MG63 (cell line): ENCODE measurements around the gene MMP25. TPM values are rescaled to one million over a fixed set of nuclear protein-coding genes. Genes with fewer than 3 reads are reported as not detected.

Experiments used
- DNase-seq: peaks from one replicate; pipeline ENCODE4 v3.0.0-alpha.2; 2020
- H3K27me3 ChIP-seq: fragments of 250-450 bp; sonication (Bioruptor Pico); 2 replicates; pipeline ENCODE4 v1.5.1; 2020; ENCODE audit warnings: mild to moderate bottlenecking, moderate library complexity
- H3K36me3 ChIP-seq: fragments of 250-450 bp; sonication (Bioruptor Pico); 2 replicates; pipeline ENCODE4 v1.5.1; 2020; ENCODE audit warnings: mild to moderate bottlenecking, moderate library complexity
- H3K4me3 ChIP-seq: fragments of 250-450 bp; sonication (Bioruptor Pico); 2 replicates; pipeline ENCODE4 v1.5.1; 2020; ENCODE audit warnings: mild to moderate bottlenecking, moderate library complexity
- H3K9me3 ChIP-seq: fragments of 250-450 bp; sonication (Bioruptor Pico); 2 replicates; pipeline ENCODE4 v1.5.1; 2020; ENCODE audit warnings: mild to moderate bottlenecking, moderate library complexity
- total RNA-seq: library from RNA; depleted of rRNA; stranded (reverse); fragments of >200 nt; shearing (Covaris generic); gene quantifications from 2 replicates; pipeline ENCODE4 v1.2.3, GENCODE V29; 2014; ENCODE audit warnings: low replicate concordance

Gene MMP25
- total RNA-seq, 1 experiment from 2014 or later: not detected

DNA sequence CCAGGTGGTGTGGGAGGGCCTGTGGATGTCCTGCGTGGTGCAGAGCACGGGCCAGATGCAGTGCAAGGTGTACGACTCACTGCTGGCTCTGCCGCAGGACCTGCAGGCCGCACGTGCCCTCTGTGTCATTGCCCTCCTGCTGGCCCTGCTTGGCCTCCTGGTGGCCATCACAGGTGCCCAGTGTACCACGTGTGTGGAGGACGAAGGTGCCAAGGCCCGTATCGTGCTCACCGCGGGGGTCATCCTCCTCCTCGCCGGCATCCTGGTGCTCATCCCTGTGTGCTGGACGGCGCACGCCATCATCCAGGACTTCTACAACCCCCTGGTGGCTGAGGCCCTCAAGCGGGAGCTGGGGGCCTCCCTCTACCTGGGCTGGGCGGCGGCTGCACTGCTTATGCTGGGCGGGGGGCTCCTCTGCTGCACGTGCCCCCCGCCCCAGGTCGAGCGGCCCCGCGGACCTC, 32.8 kb upstream of the MMP25 start:
- DNase-seq: no peak
- no peaks in the 10 kb centered on the region for H3K27me3 ChIP-seq
- no peaks in the 10 kb centered on the region; the same call in 1 of the 2 replicates for H3K36me3 ChIP-seq
- H3K4me3 ChIP-seq: no peak overlapping the region
- no peaks in the 10 kb centered on the region for H3K9me3 ChIP-seq

DNA sequence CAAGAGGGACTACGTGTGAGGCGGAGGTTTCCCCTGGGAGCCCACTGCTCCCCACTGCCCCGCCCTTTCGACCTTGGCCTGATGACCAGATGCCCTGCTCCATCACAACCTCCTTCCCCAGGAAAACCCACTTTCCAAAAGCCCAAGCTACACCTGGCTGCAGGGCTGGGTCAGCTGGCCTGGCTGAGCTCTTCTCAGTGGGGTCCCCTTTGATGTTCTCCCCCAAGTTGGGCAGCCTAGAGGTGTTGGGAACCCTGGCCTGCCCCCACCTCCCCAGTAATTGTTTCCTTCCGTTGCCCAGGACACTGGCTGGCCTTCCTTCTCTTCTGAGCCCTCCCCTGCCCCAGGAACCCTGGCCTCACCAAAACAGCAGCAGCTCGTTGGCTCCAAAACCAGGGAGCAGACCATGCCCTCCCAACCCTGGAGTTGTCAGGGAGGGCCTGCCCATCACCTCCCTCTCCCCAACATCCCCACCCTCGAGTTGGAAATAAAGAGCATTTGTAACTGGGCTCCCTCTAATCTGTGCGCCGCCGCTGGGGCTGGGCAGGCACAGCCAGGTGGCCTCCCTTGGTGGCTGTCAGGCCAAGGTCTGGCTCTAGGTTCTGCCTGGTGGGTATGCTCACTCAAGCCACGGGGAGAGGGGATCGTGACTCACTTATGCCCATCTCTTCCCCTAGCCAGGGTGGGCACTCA, 32.2 kb upstream of the MMP25 start:
- H3K9me3 ChIP-seq: no peaks in the 10 kb centered on the region
- no peak overlapping the region for H3K4me3 ChIP-seq
- no peaks in the 10 kb centered on the region for H3K27me3 ChIP-seq
- H3K36me3 ChIP-seq: no peaks in the 10 kb centered on the region
- no peak for DNase-seq

DNA sequence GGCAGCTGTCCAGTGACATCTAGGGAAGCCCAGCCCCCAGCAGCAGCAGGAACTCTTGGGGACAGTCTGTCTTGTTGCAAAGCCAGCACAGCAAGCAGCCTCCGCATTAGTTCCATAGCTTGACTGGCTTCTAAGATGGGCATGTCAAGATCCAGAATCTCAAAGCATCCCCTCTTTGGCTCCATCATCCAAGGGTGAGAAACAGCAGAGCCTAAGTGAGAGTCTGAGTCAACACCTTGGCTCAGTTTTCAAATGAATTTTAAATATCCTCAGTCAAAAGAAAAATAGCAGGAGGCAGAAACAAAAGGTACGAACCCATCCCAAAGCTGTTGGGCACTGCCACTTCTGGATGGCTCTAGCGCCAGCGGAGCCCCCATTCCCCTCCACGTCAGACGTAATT, 31.4 kb upstream of the MMP25 start:
- H3K36me3 ChIP-seq: no peaks in the 10 kb centered on the region
- DNase-seq: no peak
- H3K27me3 ChIP-seq: no peaks in the 10 kb centered on the region

DNA sequence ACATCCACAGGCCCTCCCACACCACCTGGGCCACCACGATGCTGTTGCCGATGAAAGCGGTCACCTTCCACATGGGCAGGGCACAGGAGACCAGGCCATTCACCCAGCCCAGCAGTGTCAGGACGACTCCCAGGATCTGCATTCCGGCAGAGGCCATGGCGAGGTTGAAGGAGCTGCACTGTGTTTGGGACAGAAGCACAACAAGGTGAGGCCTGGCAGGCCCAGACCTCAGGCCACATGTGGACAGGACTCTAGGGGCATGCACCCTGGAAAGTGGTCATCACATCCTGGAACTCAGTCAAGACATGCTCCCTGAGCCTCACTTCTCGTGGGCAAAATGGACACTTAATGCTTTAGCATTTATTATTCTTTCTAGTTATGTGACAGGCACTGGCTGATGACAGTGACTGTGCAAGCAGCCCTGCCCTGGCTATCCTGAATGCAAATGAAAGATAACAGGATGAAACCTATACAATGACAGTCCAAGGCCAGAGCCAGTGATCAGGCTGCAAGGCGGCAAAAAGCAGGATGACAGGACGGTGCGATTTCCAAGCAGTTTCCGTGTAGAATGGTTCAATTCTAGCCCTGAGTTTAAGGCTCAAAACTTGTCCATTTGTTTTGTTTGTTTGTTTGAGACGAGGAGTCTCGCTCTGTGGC, 30.4 kb upstream of the MMP25 start:
- DNase-seq: no peak

More for the DNA sequence above, 31.4 kb upstream of the MMP25 start:
- Histone ChIP-seq H3K4me3 (no peak overlapping the region), H3K9me3 (no peaks in the 10 kb centered on the region)

DNA sequence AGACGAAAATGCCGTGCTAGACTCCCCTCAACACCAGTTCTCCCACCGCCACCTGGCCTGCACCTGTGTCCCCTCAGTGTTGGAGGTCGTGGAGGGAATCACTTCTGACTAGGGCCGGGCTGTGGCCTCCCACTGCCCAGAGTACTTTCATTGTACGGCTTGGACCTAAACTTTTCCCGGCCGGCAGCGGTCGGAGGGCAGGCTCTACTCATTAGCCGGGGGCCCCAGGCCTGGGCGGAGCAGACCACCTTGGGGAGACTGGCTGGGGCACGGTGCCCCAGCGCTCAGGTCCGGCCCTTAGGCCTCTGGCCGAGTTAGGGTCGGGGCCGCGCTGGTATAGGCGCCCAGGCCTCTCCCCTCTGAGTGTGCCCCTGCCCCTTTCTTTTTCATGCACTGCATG, 29.0 kb upstream of the MMP25 start:
- H3K36me3 ChIP-seq: peaks cover 16% of the 10 kb centered on the region

More for the DNA sequence above, 30.4 kb upstream of the MMP25 start:
- Histone ChIP-seq H3K9me3 (no peaks in the 10 kb centered on the region), H3K27me3 (no peaks in the 10 kb centered on the region), H3K4me3 (no peak overlapping the region), H3K36me3 (peaks cover 5% of the 10 kb centered on the region)

DNA sequence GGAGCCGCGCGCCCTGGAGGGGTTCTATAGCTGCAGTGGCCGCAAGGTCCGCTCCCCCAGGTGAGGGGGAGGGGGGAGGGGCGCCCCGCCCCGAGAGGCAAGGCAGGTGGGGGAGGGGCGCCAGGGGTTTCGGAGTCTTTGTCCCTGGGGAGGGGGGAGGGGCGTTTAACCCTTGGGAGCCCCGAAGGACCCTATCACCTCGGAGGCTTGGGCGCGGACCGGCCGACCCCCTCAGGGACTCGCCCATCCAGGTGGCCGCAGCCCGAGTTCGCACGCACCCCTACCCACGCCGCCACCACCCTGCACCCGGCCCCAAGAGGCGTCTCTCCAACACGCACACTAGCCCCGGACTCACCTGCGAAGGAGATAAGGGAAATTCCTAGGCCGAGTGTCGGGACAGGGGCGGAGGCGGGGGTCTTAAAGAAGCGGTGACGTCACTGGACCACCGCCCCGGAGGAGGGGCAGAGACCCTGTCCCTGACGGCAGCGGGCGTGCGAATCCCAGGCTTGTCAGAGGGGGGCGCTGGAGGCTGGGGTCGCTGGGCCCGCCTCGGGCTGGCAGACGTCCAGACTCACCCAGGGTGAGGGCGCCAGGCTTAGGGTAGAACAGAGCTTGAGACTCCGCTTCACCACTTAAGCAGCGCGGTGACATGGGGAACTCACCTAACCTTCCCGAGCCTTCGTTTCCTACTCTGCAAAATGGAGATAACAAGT, 28.4 kb upstream of the MMP25 start, which contains the start of gene CLDN6:
CLDN6 (minus strand) TSS at position 390 of the 713 bp plus-strand sequence. CDS start 2,162 bp downstream, outside the sequence.
- peaks cover 22% of the 10 kb centered on the region for H3K36me3 ChIP-seq
- H3K9me3 ChIP-seq: no peaks in the 10 kb centered on the region
- no peaks in the 10 kb centered on the region for H3K27me3 ChIP-seq
- DNase-seq: no peak
- no peak within 1 kb of the TSS for H3K4me3 ChIP-seq

More for the DNA sequence above, 29.0 kb upstream of the MMP25 start:
- no peak for DNase-seq
- H3K4me3 ChIP-seq: no peak overlapping the region
- H3K27me3 ChIP-seq: no peaks in the 10 kb centered on the region
- no peaks in the 10 kb centered on the region for H3K9me3 ChIP-seq

DNA sequence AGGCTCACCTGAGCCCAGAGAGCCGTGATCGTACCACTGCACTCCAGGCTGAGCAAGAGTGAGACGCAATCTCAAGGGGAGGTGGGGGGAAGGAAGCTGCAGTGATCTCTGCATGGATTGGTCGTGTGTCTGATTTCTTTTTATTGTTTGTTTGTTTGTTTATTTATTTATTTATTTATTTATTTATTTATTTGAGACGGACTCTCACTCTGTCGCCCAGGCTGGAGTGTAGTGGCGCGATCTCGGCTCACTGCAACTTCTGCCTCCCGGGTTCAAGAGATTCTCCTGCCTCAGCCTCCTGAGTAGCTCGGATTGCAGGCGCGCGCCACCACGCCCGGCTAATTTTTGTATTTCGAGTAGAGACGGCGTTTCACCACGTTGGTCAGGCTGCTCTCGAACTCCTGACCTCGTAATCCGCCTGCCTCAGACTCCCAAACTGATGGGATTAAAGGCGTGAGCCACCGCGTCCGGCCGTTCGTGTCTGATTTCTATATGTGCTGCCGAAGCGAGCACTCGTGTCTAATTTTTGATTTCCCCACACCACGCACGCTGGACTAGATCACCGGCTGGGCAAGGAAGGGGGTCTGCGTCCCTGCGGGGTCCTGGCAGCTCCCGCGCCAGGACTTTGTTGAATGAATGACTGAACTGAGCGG, 26.6 kb upstream of the MMP25 start:
- Histone ChIP-seq H3K9me3 (no peaks in the 10 kb centered on the region), H3K27me3 (no peaks in the 10 kb centered on the region), H3K4me3 (peak overlapping the region; percentile 99), H3K36me3 (peaks cover 23% of the 10 kb centered on the region)
- no peak for DNase-seq

DNA sequence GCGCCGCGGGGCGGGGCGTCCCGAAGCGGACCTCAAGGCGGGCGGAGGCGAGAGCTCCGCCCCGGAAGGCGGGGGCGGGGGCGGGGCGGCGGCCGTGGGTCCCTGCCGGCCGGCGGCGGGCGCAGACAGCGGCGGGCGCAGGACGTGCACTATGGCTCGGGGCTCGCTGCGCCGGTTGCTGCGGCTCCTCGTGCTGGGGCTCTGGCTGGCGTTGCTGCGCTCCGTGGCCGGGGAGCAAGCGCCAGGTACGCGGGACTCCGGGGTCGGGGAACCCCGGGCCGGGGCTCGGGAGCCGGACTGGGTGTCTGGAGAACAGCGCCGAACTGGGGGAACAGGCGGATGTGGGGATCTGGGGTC, 26.1 kb upstream of the MMP25 start, which contains the start of gene TNFRSF12A:
TNFRSF12A (plus strand) TSS at position 122 of the 357 bp plus-strand sequence; CDS start at position 152, 30 bp downstream.
- peak; percentile 88 for DNase-seq
- peaks cover 25% of the 10 kb centered on the region for H3K36me3 ChIP-seq
- no peaks in the 10 kb centered on the region for H3K27me3 ChIP-seq
- peak within 1 kb of the TSS; percentile 99 for H3K4me3 ChIP-seq
- H3K9me3 ChIP-seq: no peaks in the 10 kb centered on the region

DNA sequence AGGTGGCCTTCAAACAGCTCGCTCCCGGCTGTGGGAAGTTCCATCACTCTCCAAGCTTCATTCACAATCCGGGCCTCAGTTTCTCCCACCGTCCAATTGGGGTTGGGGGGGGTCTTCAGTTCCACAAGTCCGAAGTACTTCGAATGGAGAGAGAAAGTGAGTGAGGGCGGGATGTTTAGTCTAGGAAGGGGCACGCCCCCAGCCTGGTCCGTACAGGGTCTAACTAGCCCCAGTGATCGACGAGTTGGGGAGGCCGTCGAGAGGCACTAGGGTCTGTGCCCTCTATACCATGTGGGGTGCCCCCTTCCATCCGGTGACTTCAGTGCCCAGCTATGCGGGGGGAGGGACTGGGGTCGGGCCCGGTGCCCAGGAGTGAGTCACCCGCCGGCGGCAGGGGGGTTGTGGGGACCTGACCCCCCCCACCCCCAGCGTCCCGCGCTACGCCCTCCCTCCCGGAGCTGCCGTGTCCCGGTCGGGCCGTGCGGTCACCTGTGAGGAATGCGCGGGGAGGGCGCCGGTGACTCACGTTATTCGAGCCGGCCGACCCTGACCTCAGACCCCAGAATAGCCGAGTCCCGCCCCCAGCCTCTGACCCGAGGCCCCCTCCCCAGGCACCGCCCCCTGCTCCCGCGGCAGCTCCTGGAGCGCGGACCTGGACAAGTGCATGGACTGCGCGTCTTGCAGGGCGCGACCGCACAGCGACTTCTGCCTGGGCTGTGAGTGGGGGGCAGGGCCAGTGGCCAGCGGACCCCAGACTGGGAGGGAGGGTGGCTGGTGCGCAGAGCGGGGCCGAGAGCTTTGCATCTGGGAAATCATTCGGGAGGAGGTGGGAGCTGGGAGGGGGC, 25.5 kb upstream of the MMP25 start:
- no peaks in the 10 kb centered on the region for H3K27me3 ChIP-seq
- H3K4me3 ChIP-seq: peak overlapping the region; percentile 99
- H3K9me3 ChIP-seq: no peaks in the 10 kb centered on the region
- peak; percentile 98 for DNase-seq
- H3K36me3 ChIP-seq: peaks cover 31% of the 10 kb centered on the region

DNA sequence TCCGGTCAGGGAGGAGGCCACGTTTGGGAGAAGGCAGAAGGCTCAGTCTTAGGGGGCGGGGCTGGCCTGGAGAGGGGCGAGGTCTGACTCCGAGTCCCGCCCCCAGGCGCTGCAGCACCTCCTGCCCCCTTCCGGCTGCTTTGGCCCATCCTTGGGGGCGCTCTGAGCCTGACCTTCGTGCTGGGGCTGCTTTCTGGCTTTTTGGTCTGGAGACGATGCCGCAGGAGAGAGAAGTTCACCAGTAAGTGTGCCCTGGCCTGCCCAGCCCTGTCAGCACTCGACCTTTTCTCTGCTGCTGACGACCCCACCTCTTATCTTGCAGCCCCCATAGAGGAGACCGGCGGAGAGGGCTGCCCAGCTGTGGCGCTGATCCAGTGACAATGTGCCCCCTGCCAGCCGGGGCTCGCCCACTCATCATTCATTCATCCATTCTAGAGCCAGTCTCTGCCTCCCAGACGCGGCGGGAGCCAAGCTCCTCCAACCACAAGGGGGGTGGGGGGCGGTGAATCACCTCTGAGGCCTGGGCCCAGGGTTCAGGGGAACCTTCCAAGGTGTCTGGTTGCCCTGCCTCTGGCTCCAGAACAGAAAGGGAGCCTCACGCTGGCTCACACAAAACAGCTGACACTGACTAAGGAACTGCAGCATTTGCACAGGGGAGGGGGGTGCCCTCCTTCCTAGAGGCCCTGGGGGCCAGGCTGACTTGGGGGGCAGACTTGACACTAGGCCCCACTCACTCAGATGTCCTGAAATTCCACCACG, 24.7 kb upstream of the MMP25 start:
- Histone ChIP-seq H3K36me3 (peaks cover 39% of the 10 kb centered on the region), H3K9me3 (no peaks in the 10 kb centered on the region), H3K4me3 (peak overlapping the region; percentile 99), H3K27me3 (no peaks in the 10 kb centered on the region)
- peak; percentile 100 for DNase-seq

DNA sequence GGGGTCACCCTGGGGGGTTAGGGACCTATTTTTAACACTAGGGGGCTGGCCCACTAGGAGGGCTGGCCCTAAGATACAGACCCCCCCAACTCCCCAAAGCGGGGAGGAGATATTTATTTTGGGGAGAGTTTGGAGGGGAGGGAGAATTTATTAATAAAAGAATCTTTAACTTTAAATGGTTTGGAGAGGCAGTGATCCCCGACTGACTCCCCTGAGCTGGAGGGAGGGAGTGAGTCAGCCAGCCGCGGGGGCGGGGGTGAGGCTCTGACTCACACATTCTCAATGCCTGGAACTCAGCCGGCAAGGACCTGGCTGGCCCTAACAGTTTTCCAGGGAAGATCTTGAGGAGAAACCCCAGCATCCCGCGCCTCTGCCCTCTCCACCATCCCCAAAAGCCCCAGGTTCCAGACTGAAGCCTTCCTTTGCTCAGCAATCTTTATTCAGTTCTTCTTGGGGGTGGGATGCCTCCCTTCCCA, 24.1 kb upstream of the MMP25 start:
- DNase-seq: peak; percentile 95
- Histone ChIP-seq H3K36me3 (peaks cover 45% of the 10 kb centered on the region), H3K9me3 (no peaks in the 10 kb centered on the region), H3K27me3 (no peaks in the 10 kb centered on the region), H3K4me3 (peak overlapping the region; percentile 99)

DNA sequence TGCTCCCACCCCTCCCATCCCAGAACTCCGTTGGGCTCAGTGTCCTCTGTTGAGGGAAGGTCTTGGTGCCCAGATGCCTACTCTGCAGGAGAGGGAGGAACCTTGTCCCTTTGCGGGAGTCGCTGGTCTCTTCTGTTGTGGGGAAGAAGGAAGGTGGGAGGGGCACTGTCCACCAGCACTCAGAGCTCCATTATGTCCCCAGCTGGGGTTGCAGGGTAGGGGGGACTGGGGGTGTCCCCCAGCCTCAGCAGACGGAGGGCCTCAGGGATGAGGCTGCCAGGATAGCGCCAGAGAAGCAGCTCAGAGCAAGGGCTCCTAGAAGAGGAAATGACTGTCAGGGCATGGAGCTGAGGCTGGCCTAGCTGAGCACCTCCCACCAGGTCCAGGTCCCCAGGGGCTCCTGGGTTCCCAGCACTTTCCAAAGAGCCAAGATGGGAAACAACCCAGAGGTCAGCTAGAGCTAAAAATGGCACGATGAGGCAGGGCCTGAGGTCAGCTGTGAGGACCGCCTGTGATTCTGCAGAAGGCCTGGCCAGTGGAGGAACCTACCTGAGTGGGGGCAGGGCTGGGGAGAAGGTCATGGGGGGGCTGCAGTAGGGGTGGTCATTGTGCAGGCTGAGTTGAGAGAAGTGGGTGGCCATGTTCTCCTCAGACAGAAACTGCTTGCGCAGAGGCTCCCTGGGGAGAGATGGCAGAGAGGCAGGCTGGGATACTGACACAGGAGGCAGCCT, 23.5 kb upstream of the MMP25 start:
- H3K36me3 ChIP-seq: peaks cover 47% of the 10 kb centered on the region
- H3K4me3 ChIP-seq: peak overlapping the region; percentile 99
- no peaks in the 10 kb centered on the region for H3K27me3 ChIP-seq
- no peaks in the 10 kb centered on the region for H3K9me3 ChIP-seq
- DNase-seq: peak; percentile 90

DNA sequence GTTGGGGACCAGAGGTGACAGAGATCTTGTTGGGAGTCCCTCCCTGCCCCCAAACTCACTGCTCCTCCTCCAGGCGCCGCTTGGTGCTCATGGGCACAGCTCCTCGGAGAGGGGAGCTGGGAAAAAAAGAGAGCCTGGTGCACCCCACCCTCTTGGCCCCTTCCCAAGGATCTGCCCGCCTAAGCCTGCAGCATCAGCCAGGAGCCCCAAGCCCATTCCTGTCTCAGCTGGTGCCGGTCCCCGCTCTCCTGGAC, 23.0 kb upstream of the MMP25 start:
- no peaks in the 10 kb centered on the region for H3K9me3 ChIP-seq
- H3K36me3 ChIP-seq: peaks cover 48% of the 10 kb centered on the region
- no peaks in the 10 kb centered on the region for H3K27me3 ChIP-seq

DNA sequence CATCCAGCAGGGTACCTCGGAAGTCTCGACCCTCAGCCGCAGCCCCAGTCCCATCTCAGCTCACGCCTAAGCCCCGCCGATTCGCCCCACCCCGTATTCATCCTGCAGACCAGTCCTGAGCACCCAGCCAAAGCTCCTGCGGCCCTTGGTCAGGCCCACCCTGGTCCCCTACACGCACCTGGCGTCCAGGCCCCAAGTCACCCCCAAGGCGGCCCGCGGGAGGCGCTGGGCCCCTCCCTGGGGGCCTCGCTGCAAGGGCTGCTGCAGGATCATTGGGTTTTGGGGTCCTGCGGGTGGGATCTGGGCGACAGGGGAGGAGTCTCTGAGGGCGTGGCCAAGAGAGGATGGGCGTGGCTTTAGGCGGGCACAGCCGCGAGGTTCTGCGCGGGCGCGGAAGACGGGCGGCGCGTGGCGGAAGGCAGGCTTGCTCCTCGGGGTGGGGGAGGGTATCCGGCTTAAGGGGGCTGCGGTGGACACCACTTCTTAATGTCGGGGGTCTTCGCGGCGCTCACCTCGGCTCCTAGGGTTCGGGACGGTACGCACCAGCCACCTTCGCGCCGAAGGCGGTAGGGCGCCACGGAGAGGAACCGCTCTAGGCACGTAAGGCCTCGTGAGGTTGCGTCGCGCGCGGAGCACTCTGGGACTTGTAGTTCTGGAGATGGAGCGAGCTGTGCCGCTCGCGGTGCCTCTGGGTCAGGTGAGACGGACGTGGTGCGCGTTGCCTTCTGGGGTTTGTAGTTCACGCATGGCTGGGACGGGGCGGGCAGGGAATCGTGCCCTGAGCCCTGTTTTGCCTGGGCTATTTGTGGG, 22.5 kb upstream of the MMP25 start, which contains the start of the genes HCFC1R1 and THOC6:
HCFC1R1 (minus strand) TSS at position 274 of the 810 bp plus-strand sequence; CDS start at position 273, 1 bp downstream.
THOC6 (plus strand) TSS at position 367 of the 810 bp plus-strand sequence; CDS start at position 659, 292 bp downstream.
- Histone ChIP-seq H3K27me3 (no peaks in the 10 kb centered on the region), H3K36me3 (peaks cover 48% of the 10 kb centered on the region), H3K4me3 (peak within 1 kb of the TSS; percentile 99), H3K9me3 (no peaks in the 10 kb centered on the region)
- DNase-seq: peak; percentile 99

More for the DNA sequence above, 23.0 kb upstream of the MMP25 start:
- H3K4me3 ChIP-seq: peak overlapping the region; percentile 99
- DNase-seq: peak; percentile 99
